SK-N-SH (cell line): ENCODE data around the gene SPSB4. TPM values are rescaled to one million over a fixed set of nuclear protein-coding genes. Genes with fewer than 3 reads are reported as not detected.

Experiments
- CTCF ChIA-PET: fragments of 300-600, 350-600 bp; formaldehyde crosslinking; extraction: SDS; loops from one replicate; lab custom pipeline; 2021; lab: Yijun Ruan, JAX
- POLR2A ChIA-PET: fragments of 350-600 bp; sonication (Branson Sonifier 250); formaldehyde crosslinking; extraction: SDS; loops from one replicate; lab custom pipeline; 2020; ENCODE audit warnings: antibody characterized with exemption, inconsistent platforms; lab: Yijun Ruan, JAX
- DNase-seq: peaks from one replicate; pipeline ENCODE4 v3.0.0; 2012
- H2AFZ ChIP-seq: fragments of 200-600 bp; sonication (generic); 2 replicates; pipeline ENCODE4 v1.8.1; 2016; ENCODE audit warnings: antibody characterized with exemption, mild to moderate bottlenecking, low read depth
- H3F3A ChIP-seq: fragments of 200-600 bp; sonication (generic); replicated peaks from 2 replicates; pipeline ENCODE3; 2016; ENCODE audit warnings: antibody characterized with exemption, mild to moderate bottlenecking; ENCODE audit not compliant: insufficient read depth
- H3K27ac ChIP-seq, 2 experiments: fragments of 200-500 bp in 1 of 2; fragments of 200-600 bp in 1 of 2; sonication (Bioruptor generic) in 1 of 2; sonication (generic), shearing (Covaris generic) in 1 of 2; 2 replicates each; pipeline versions ENCODE4 v1.5.1 to v1.6.1; 2014 to 2016; ENCODE audit warnings: low read depth in 2 of 2, inconsistent platforms in 1 of 2, low read length in 1 of 2, mild to moderate bottlenecking in 1 of 2, mixed read lengths in 1 of 2
- H3K27me3 ChIP-seq: fragments of 200-600 bp; sonication (generic), shearing (Covaris generic); 2 replicates; pipeline ENCODE4 v1.6.1; 2016; ENCODE audit warnings: mixed run types; ENCODE audit not compliant: insufficient read depth
- H3K36me3 ChIP-seq, 2 experiments: fragments of 200-500 bp in 1 of 2; fragments of 200-600 bp in 1 of 2; sonication (Bioruptor generic) in 1 of 2; sonication (generic) in 1 of 2; replicated peaks in 1 of 2; 2 replicates each; pipeline versions ENCODE3 to v1.5.1; 2014 to 2016; ENCODE audit warnings: low read length in 1 of 2, mild to moderate bottlenecking in 1 of 2; ENCODE audit not compliant: insufficient read depth in 2 of 2, control insufficient read depth in 1 of 2
- H3K4me1 ChIP-seq, 2 experiments: fragments of 200-500 bp in 1 of 2; fragments of 200-600 bp in 1 of 2; sonication (Bioruptor generic) in 1 of 2; sonication (generic), shearing (Covaris generic) in 1 of 2; 2 replicates each; pipeline versions ENCODE4 v1.5.1 to v1.6.1; 2014 to 2016; ENCODE audit warnings: low read depth in 1 of 2, low read length in 1 of 2, mixed run types in 1 of 2; ENCODE audit not compliant: insufficient read depth in 2 of 2, control insufficient read depth in 1 of 2
- H3K4me2 ChIP-seq: fragments of 200-600 bp; sonication (generic), shearing (Covaris generic); 2 replicates; pipeline ENCODE4 v1.6.1; 2017; ENCODE audit warnings: mixed run types
- H3K4me3 ChIP-seq, 2 experiments: fragments of 200-500 bp in 1 of 2; fragments of 200-600 bp in 1 of 2; sonication (Bioruptor generic) in 1 of 2; sonication (generic), shearing (Covaris generic) in 1 of 2; 2 replicates each; pipeline versions ENCODE4 v1.5.1 to v1.8.1; 2014 to 2016; ENCODE audit warnings: low read depth in 2 of 2, inconsistent platforms in 1 of 2, low read length in 1 of 2, mild to moderate bottlenecking in 1 of 2, mixed read lengths in 1 of 2, moderate library complexity in 1 of 2
- H3K79me2 ChIP-seq: fragments of 200-600 bp; sonication (generic); 2 replicates; pipeline ENCODE4 v1.8.1; 2017; ENCODE audit warnings: mild to moderate bottlenecking; ENCODE audit not compliant: insufficient read depth
- H3K9ac ChIP-seq: fragments of 200-600 bp; sonication (generic); 2 replicates; pipeline ENCODE4 v1.6.1; 2017; ENCODE audit warnings: mixed run types
- H3K9me2 ChIP-seq: fragments of 200-600 bp; sonication (generic); 2 replicates; pipeline ENCODE4 v1.6.1; 2017; ENCODE audit warnings: mixed run types
- H3K9me3 ChIP-seq: fragments of 200-600 bp; sonication (generic); 2 replicates; pipeline ENCODE4 v1.6.1; 2017; ENCODE audit warnings: mixed run types, mild to moderate bottlenecking, moderate library complexity
- H4K20me1 ChIP-seq: fragments of 200-600 bp; sonication (generic); 2 replicates; pipeline ENCODE4 v1.6.1; 2017; ENCODE audit warnings: mild to moderate bottlenecking, mixed run types; ENCODE audit not compliant: insufficient read depth
- CHD2 ChIP-seq: fragments of 150-350 bp; IDR thresholded peaks from 2 replicates; pipeline ENCODE4 v1.6.1; 2018; ENCODE audit warnings: low read length; ENCODE audit not compliant: partially characterized antibody
- CTCF ChIP-seq: fragments of 200-600 bp; sonication (generic); IDR thresholded peaks from 2 replicates; pipeline ENCODE4 v1.6.1; 2017; ENCODE audit warnings: antibody characterized with exemption, mild to moderate bottlenecking, moderate library complexity
- FOXJ3 ChIP-seq: sonication (generic); formaldehyde crosslinking; IDR thresholded peaks from 2 replicates; pipeline ENCODE4 v1.5.1; 2020; ENCODE audit warnings: mild to moderate bottlenecking, missing genetic modification reagents
- GABPA ChIP-seq: IDR thresholded peaks from 2 replicates; pipeline ENCODE4 v1.4.0; 2012; ENCODE audit warnings: low read depth, mild to moderate bottlenecking
- IRF3 ChIP-seq: fragments of 150-350 bp; IDR thresholded peaks from 2 replicates; pipeline ENCODE4 v1.6.1; 2016; ENCODE audit warnings: mild to moderate bottlenecking, low read depth, low read length
- MXI1 ChIP-seq: IDR thresholded peaks from 2 replicates; pipeline ENCODE4 v1.6.1; 2012; ENCODE audit warnings: mild to moderate bottlenecking, low read depth, low read length, improper control_type of control experiment
- NFIC ChIP-seq: IDR thresholded peaks from 2 replicates; pipeline ENCODE4 v1.4.0; 2012; ENCODE audit warnings: borderline replicate concordance
- NRF1 ChIP-seq: IDR thresholded peaks from 2 replicates; pipeline ENCODE4 v1.6.1; 2012; ENCODE audit warnings: low read depth, mild to moderate bottlenecking, low read length
- POLR2AphosphoS5 ChIP-seq: IDR thresholded peaks from 2 replicates; pipeline ENCODE4 v1.6.1; 2012; ENCODE audit warnings: low read depth, low read length
- REST ChIP-seq: IDR thresholded peaks from 2 replicates; pipeline ENCODE4 v1.6.1; 2012; ENCODE audit warnings: mild to moderate bottlenecking, low read depth, low read length, moderate library complexity
- SIN3A ChIP-seq: IDR thresholded peaks from 2 replicates; pipeline ENCODE4 v1.6.1; 2012; ENCODE audit warnings: low read depth, mild to moderate bottlenecking, low read length, moderate library complexity, borderline replicate concordance
- TAF1 ChIP-seq: IDR thresholded peaks from 2 replicates; pipeline ENCODE4 v1.6.1; 2012; ENCODE audit warnings: low read depth, mild to moderate bottlenecking, low read length, moderate library complexity, borderline replicate concordance
- USF2 ChIP-seq: fragments of 150-350 bp; IDR thresholded peaks from 2 replicates; pipeline ENCODE4 v1.6.1; 2017; ENCODE audit warnings: antibody characterized with exemption, low read length, low read depth, borderline replicate concordance
- ZBTB33 ChIP-seq: IDR thresholded peaks from 2 replicates; pipeline ENCODE4 v1.4.0; 2012; ENCODE audit warnings: low read depth, borderline replicate concordance
- WGBS: methylation state at CpG from one replicate; pipeline ENCODE4 v1.1.6; 2017; ENCODE audit warnings: low lambda C conversion rate; 5-methylcytosine and 5-hydroxymethylcytosine counted together
- polyA plus RNA-seq, 3 experiments: library from polyadenylated mRNA; depleted of rRNA; stranded (reverse); fragments of >200 nt; gene quantifications; 2 replicates each; pipeline ENCODE4 v1.2.3, GENCODE V29; 2012

SPSB4 gene
- polyA plus RNA-seq, 1 of the 3 experiments (the other 2 are of a cell fraction), result 0.10 TPM

- no peak overlapping the region for H3K9ac ChIP-seq
- ChIA-PET POLR2A (no interaction called here), CTCF (interaction anchor here (1.1 to 2.8 kb wide), 4 partner anchors 11 to 152 kb away, joined by 3 to 22 read pairs (median 6); partner anchors contain the start of gene SPSB4)
- H3K36me3 ChIP-seq, result no peaks in the 10 kb centered on the region
- no peak overlapping the region for H2AFZ ChIP-seq
- no peaks in the 10 kb centered on the region for H3K79me2 ChIP-seq
- H3K27ac ChIP-seq, result no peak overlapping the region
- no peaks in the 10 kb centered on the region for H3K9me3 ChIP-seq
- H3K4me1 ChIP-seq, result no peaks in the 10 kb centered on the region
- no peak for TF ChIP-seq REST
- TF ChIP-seq IRF3, result no peak
- TF ChIP-seq NFIC, result no peak
- no peak for TF ChIP-seq CTCF
- TF ChIP-seq MXI1, result no peak
- TF ChIP-seq TAF1, result no peak
- TF ChIP-seq NRF1, result no peak
- no peak for TF ChIP-seq SIN3A
- TF ChIP-seq USF2, result no peak
- no peak for TF ChIP-seq CHD2
- TF ChIP-seq FOXJ3 (CRISPR knock-in tag), result no peak
- TF ChIP-seq POLR2AphosphoS5, result no peak
- no peak for TF ChIP-seq ZBTB33
- TF ChIP-seq GABPA, result no peak
- H3F3A ChIP-seq, result no peaks in the 10 kb centered on the region
- no peaks in the 10 kb centered on the region for H4K20me1 ChIP-seq
- no peak overlapping the region for H3K4me2 ChIP-seq
- no peaks in the 10 kb centered on the region for H3K27me3 ChIP-seq
- H3K4me3 ChIP-seq, result no peak overlapping the region
- WGBS, result 25% methylated on average over 5 of the region's 5 CpGs
- H3K9me2 ChIP-seq, result no peaks in the 10 kb centered on the region
- no peak for DNase-seq
Observed at GRCh38 chr3:141039589-141039988, 11.6 kb upstream of the SPSB4 start.
